Natural killer cell treated with Interleukin-12 subunit alpha and Interleukin-12 subunit beta and Interleukin-15 and Interleukin-18, amount 100 ng/mL, for 72 hours (primary cell): ENCODE results near the gene MTAP. TPM values are rescaled to one million over a fixed set of nuclear protein-coding genes. Genes with fewer than 3 reads are reported as not detected.

ENCODE experiments used
- ATAC-seq, 2 donors: fragments of 150-1000 bp; cut with Tn5 transposase in 1 of 2; sonication (Bioruptor Pico), chemical (Tn5 transposase) in 1 of 2; 2 replicates each; pipeline ENCODE4 v1.10.0; 2021
- DNase-seq: peaks from one replicate; pipeline ENCODE4 v3.0.0; 2022; ENCODE audit warnings: low spot score
- H3K27ac Mint-ChIP-seq, 2 donors: 1 replicate in 1 of 2; 2 replicates in 1 of 2; pipeline ENCODE4 v1.8.0; 2022; ENCODE audit warnings: mixed read lengths in 2 of 2, mild to moderate bottlenecking in 1 of 2, moderate library complexity in 1 of 2
- H3K27me3 Mint-ChIP-seq, 2 donors: 1 replicate in 1 of 2; 2 replicates in 1 of 2; pipeline ENCODE4 v1.8.0; 2022; ENCODE audit warnings: mixed read lengths in 2 of 2
- H3K36me3 Mint-ChIP-seq: one replicate; pipeline ENCODE4 v1.8.0; 2022; ENCODE audit warnings: mixed read lengths
- H3K4me1 Mint-ChIP-seq, 2 donors: 1 replicate in 1 of 2; 2 replicates in 1 of 2; pipeline ENCODE4 v1.8.0; 2022; ENCODE audit warnings: low read depth in 2 of 2, mixed read lengths in 2 of 2, mild to moderate bottlenecking in 1 of 2
- H3K4me3 Mint-ChIP-seq: one replicate; pipeline ENCODE4 v1.8.0; 2022; ENCODE audit warnings: mixed read lengths
- H3K9me3 Mint-ChIP-seq: 2 replicates; pipeline ENCODE4 v1.8.0; 2022; ENCODE audit warnings: mixed read lengths
- total RNA-seq, 2 donors: library from RNA; stranded (reverse); gene quantifications; one replicate each; pipeline ENCODE4 v1.2.3, GENCODE V29; 2022

MTAP gene
- total RNA-seq, 2 donors from 2014 or later = 32.9 to 61.3 TPM

- no peaks in the 10 kb centered on the region for H3K27me3 Mint-ChIP-seq
- peaks cover 6% of the 10 kb centered on the region for H3K9me3 Mint-ChIP-seq
- ATAC-seq (no peak), DNase-seq (no peak)
- H3K36me3 Mint-ChIP-seq = peaks cover 42% of the 10 kb centered on the region
- peaks cover 11% of the 10 kb centered on the region in 2 donors for H3K4me1 Mint-ChIP-seq
- no peak overlapping the region for H3K27ac Mint-ChIP-seq
- no peak overlapping the region for H3K4me3 Mint-ChIP-seq
These were observed 73.5 kb downstream of the MTAP start for GRCh38 chr9:21875893-21876292.

GRCh38 chr9:21883642-21884041 lies 81.2 kb downstream of the MTAP start:
- H3K4me3 Mint-ChIP-seq = peak overlapping the region; percentile 16
- H3K4me1 Mint-ChIP-seq = peaks cover 20 to 31% of the 10 kb centered on the region in 2 donors
- no peaks in the 10 kb centered on the region for H3K27me3 Mint-ChIP-seq
- DNase-seq (peak; percentile 81), ATAC-seq (peak; percentile 100)
- H3K9me3 Mint-ChIP-seq = peaks cover 3% of the 10 kb centered on the region
- H3K36me3 Mint-ChIP-seq = peaks cover 28% of the 10 kb centered on the region
- peak overlapping the region; percentile 16 to 19 for H3K27ac Mint-ChIP-seq

- no peaks in the 10 kb centered on the region for H3K27me3 Mint-ChIP-seq
- H3K4me1 Mint-ChIP-seq = peaks cover 1 to 11% of the 10 kb centered on the region in 2 donors
- no peak overlapping the region for H3K4me3 Mint-ChIP-seq
- ATAC-seq (no peak), DNase-seq (no peak)
- peaks cover 16% of the 10 kb centered on the region for H3K9me3 Mint-ChIP-seq
- peaks cover 36% of the 10 kb centered on the region for H3K36me3 Mint-ChIP-seq
- H3K27ac Mint-ChIP-seq = peak overlapping the region in 1 of 2 donors; percentile 26
These were observed 87.2 kb downstream of the MTAP start for GRCh38 chr9:21889673-21890072.

- H3K36me3 Mint-ChIP-seq = peaks cover 36% of the 10 kb centered on the region
- DNase-seq = no peak
- H3K27me3 Mint-ChIP-seq = no peaks in the 10 kb centered on the region
- H3K4me1 Mint-ChIP-seq = peaks cover 0 to 10% of the 10 kb centered on the region in 2 donors
- no peak for ATAC-seq
- no peak overlapping the region for H3K4me3 Mint-ChIP-seq
- peaks cover 16% of the 10 kb centered on the region for H3K9me3 Mint-ChIP-seq
- no peak overlapping the region for H3K27ac Mint-ChIP-seq
These were observed 88.3 kb downstream of the MTAP start for GRCh38 chr9:21890696-21891095.

- no peak overlapping the region for H3K4me3 Mint-ChIP-seq
- no peak for DNase-seq
- no peaks in the 10 kb centered on the region for H3K4me1 Mint-ChIP-seq
- no peaks in the 10 kb centered on the region for H3K27me3 Mint-ChIP-seq
- ATAC-seq = no peak
- H3K9me3 Mint-ChIP-seq = peaks cover 26% of the 10 kb centered on the region
- H3K36me3 Mint-ChIP-seq = peaks cover 31% of the 10 kb centered on the region
- H3K27ac Mint-ChIP-seq = no peak overlapping the region
These were observed 99.1 kb downstream of the MTAP start for GRCh38 chr9:21901546-21901945.

GRCh38 chr9:21902136-21902535 lies 99.7 kb downstream of the MTAP start:
- no peak for ATAC-seq
- H3K27me3 Mint-ChIP-seq = no peaks in the 10 kb centered on the region
- no peak overlapping the region for H3K27ac Mint-ChIP-seq

GRCh38 chr9:21903380-21903965 lies 101.0 kb downstream of the MTAP start:
- Mint-ChIP-seq H3K27ac (no peak overlapping the region), H3K9me3 (peaks cover 27% of the 10 kb centered on the region), H3K4me3 (no peak overlapping the region), H3K36me3 (peaks cover 31% of the 10 kb centered on the region), H3K27me3 (no peaks in the 10 kb centered on the region), H3K4me1 (no peaks in the 10 kb centered on the region)
- ATAC-seq (no peak), DNase-seq (no peak)

More at GRCh38 chr9:21902136-21902535, 99.7 kb downstream of the MTAP start:
- DNase-seq = no peak
- Mint-ChIP-seq H3K36me3 (peaks cover 26% of the 10 kb centered on the region), H3K4me1 (no peaks in the 10 kb centered on the region), H3K9me3 (peaks cover 26% of the 10 kb centered on the region), H3K4me3 (no peak overlapping the region)

GRCh38 chr9:21904371-21904770 lies 101.9 kb downstream of the MTAP start:
- no peak overlapping the region for H3K27ac Mint-ChIP-seq
- peaks cover 36% of the 10 kb centered on the region for H3K36me3 Mint-ChIP-seq
- H3K4me3 Mint-ChIP-seq = no peak overlapping the region
- H3K4me1 Mint-ChIP-seq = no peaks in the 10 kb centered on the region
- ATAC-seq (no peak), DNase-seq (no peak)
- no peaks in the 10 kb centered on the region for H3K27me3 Mint-ChIP-seq
- peaks cover 22% of the 10 kb centered on the region for H3K9me3 Mint-ChIP-seq

- no peak for DNase-seq
- Mint-ChIP-seq H3K9me3 (peaks cover 18% of the 10 kb centered on the region), H3K4me3 (no peak overlapping the region), H3K27me3 (no peaks in the 10 kb centered on the region), H3K4me1 (no peaks in the 10 kb centered on the region), H3K27ac (no peak overlapping the region), H3K36me3 (peaks cover 36% of the 10 kb centered on the region)
- no peak for ATAC-seq
These were observed 102.3 kb downstream of the MTAP start for GRCh38 chr9:21904776-21905175.

GRCh38 chr9:21906213-21906612 lies 103.8 kb downstream of the MTAP start:
- H3K4me3 Mint-ChIP-seq = no peak overlapping the region

GRCh38 chr9:21906881-21907280 lies 104.4 kb downstream of the MTAP start:
- no peak overlapping the region for H3K4me3 Mint-ChIP-seq
- peaks cover 25% of the 10 kb centered on the region for H3K9me3 Mint-ChIP-seq
- H3K27me3 Mint-ChIP-seq = peaks cover 0 to 3% of the 10 kb centered on the region in 2 donors
- H3K36me3 Mint-ChIP-seq = peaks cover 48% of the 10 kb centered on the region
- ATAC-seq = no peak
- no peak for DNase-seq
- no peak overlapping the region for H3K27ac Mint-ChIP-seq
- no peaks in the 10 kb centered on the region for H3K4me1 Mint-ChIP-seq

More at GRCh38 chr9:21906213-21906612, 103.8 kb downstream of the MTAP start:
- DNase-seq (no peak), ATAC-seq (no peak)
- peaks cover 20% of the 10 kb centered on the region for H3K9me3 Mint-ChIP-seq
- H3K36me3 Mint-ChIP-seq = peaks cover 42% of the 10 kb centered on the region
- H3K27me3 Mint-ChIP-seq = no peaks in the 10 kb centered on the region
- no peak overlapping the region for H3K27ac Mint-ChIP-seq
- H3K4me1 Mint-ChIP-seq = no peaks in the 10 kb centered on the region

GRCh38 chr9:21919377-21920362 lies 117.2 kb downstream of the MTAP start:
- Mint-ChIP-seq H3K4me3 (peak overlapping the region; percentile 68), H3K9me3 (peaks cover 3% of the 10 kb centered on the region), H3K4me1 (peaks cover 16 to 28% of the 10 kb centered on the region in 2 donors), H3K27ac (peak overlapping the region; percentile 77), H3K36me3 (no peaks in the 10 kb centered on the region), H3K27me3 (no peaks in the 10 kb centered on the region)
- DNase-seq (no peak), ATAC-seq (peak; percentile 93 to 94)

GRCh38 chr9:21923694-21924093 lies 121.3 kb downstream of the MTAP start:
- Mint-ChIP-seq H3K27ac (no peak overlapping the region), H3K4me3 (no peak overlapping the region), H3K36me3 (no peaks in the 10 kb centered on the region), H3K9me3 (no peaks in the 10 kb centered on the region), H3K4me1 (peaks cover 12 to 29% of the 10 kb centered on the region in 2 donors), H3K27me3 (no peaks in the 10 kb centered on the region)
- no peak for ATAC-seq
- DNase-seq = no peak

- no peak overlapping the region for H3K27ac Mint-ChIP-seq
- no peak for DNase-seq
- H3K27me3 Mint-ChIP-seq = peaks cover 0 to 2% of the 10 kb centered on the region in 2 donors
- H3K36me3 Mint-ChIP-seq = no peaks in the 10 kb centered on the region
- ATAC-seq = peak; percentile 32 to 54
- H3K4me3 Mint-ChIP-seq = no peak overlapping the region
- H3K4me1 Mint-ChIP-seq = peaks cover 0 to 8% of the 10 kb centered on the region in 2 donors
- peaks cover 3% of the 10 kb centered on the region for H3K9me3 Mint-ChIP-seq
These were observed 125.3 kb downstream of the MTAP start for GRCh38 chr9:21927752-21928151.
